Heart right ventricle (tissue), 16 donors: ENCODE data around the gene TMED10. TPM values are rescaled to one million over a fixed set of nuclear protein-coding genes. Genes with fewer than 3 reads are reported as not detected.

Experiments used
- ATAC-seq, 8 donors: fragments of 200-7000 bp; cut with Tn5 transposase; one replicate each; pipeline ENCODE4 v1.9.1; 2020; ENCODE audit warnings: mild to moderate bottlenecking in 8 of 8, moderate library complexity in 8 of 8, moderate number of reproducible peaks in 1 of 8
- DNase-seq, 2 donors: peaks; one replicate each; pipeline ENCODE4 v3.0.0-alpha.2; 2020
- H3K27ac ChIP-seq, 10 donors: fragments of 200-600 bp; sonication (generic) in 2 of 10; one replicate each; pipeline versions ENCODE4 v1.5.0 to v1.8.0; 2020 to 2022; ENCODE audit warnings: mild to moderate bottlenecking in 3 of 10
- H3K27me3 ChIP-seq, 7 donors: fragments of 200-600 bp; one replicate each; pipeline ENCODE4 v1.8.0; 2021 to 2022; ENCODE audit warnings: mild to moderate bottlenecking in 2 of 7
- H3K36me3 ChIP-seq, 9 donors: fragments of 200-600 bp; sonication (generic) in 1 of 9; one replicate each; pipeline versions ENCODE4 v1.5.0 to v1.8.0; 2020 to 2022; ENCODE audit warnings: mild to moderate bottlenecking in 2 of 9
- H3K4me1 ChIP-seq, 9 donors: fragments of 200-600 bp; sonication (generic) in 1 of 9; one replicate each; pipeline versions ENCODE4 v1.5.0 to v1.8.0; 2020 to 2022; ENCODE audit warnings: mild to moderate bottlenecking in 4 of 9
- H3K4me3 ChIP-seq, 10 donors: fragments of 200-600 bp; sonication (generic) in 2 of 10; one replicate each; pipeline versions ENCODE4 v1.5.0 to v1.8.0; 2020 to 2022; ENCODE audit warnings: mild to moderate bottlenecking in 7 of 10, moderate library complexity in 2 of 10
- H3K9me3 ChIP-seq, 11 donors: fragments of 200-600 bp in 10 of 11; sonication (generic) in 2 of 11; one replicate each; pipeline versions ENCODE4 v1.5.0 to v1.8.0; 2013 to 2022; ENCODE audit warnings: mild to moderate bottlenecking in 2 of 11, control low read depth in 1 of 11, moderate library complexity in 1 of 11
- CTCF ChIP-seq, 9 donors: fragments of 200-600 bp; sonication (generic) in 2 of 9; IDR thresholded peaks; one replicate each; pipeline versions ENCODE4 v1.5.0 to v1.8.0; 2021 to 2022; ENCODE audit warnings: antibody characterized with exemption in 9 of 9, mild to moderate bottlenecking in 5 of 9, moderate library complexity in 1 of 9
- WGBS, 2 donors: extraction: QIAGEN DNeasy Blood & Tissue Kit; methylation state at CpG; one replicate each; pipeline ENCODE4 v1.1.7; 2013; ENCODE audit warnings: inconsistent platforms in 1 of 2; 5-methylcytosine and 5-hydroxymethylcytosine counted together
- intact Hi-C, 10 donors: fragments of 100-400 bp; cut with DNase I; formaldehyde crosslinking; loops; one replicate each; pipeline versions ENCODE4 v1.11.1 to v1.14.2; 2022
- polyA plus RNA-seq, 2 donors: library from polyadenylated mRNA; stranded (reverse); fragments of 200-250 nt; gene quantifications; one replicate each; pipeline ENCODE4 v1.2.3, GENCODE V29; 2013
- total RNA-seq, 10 donors: library from RNA; stranded (reverse); fragmentation: NEBNext Ultra II Directional in 3 of 10; extraction: Animal tissue kit (Norgen Biotek cat#: 25700) in 3 of 10; gene quantifications; one replicate each; pipeline versions ENCODE4 v1.2.1 to v1.2.4, GENCODE V29; 2021 to 2023
- donor health status: Arrhythmogenic right ventricular cardiomyopathy.
- donor health status: ischemic (EF 13 %, LVEDD 7.1; RV severe dilation, severe dysfunction).
- donor health status: healthy with polysubstance abuse.
- donor health status: DM: no; HTN: yes; CAD: no.
- donor health status: DM: no; HTN: no; CAD: no.
- donor health status: ischemic (EF 25% LVEDD 6.9; RV normal size, moderate dysfunction).
- donor health status: ischemic (EF 25% LVEDD 5.7; RV mildly dilated, moderate dysfunction).
- donor health status: healthy.
- donor health status: DM: yes; HTN: yes; CAD: no.
- donor health status: Ischemic cardiomyopathy.
- donor health status: ischemic (EF 35%, LVEDD 5.7; RV mildly dilated, moderate dysfunction).
- donor health status: nonischemic (EF 11% LVEDD 7.7; RV severe dilation, severe dysfunction).
- donor health status: DM: yes; HTN: yes; CAD: no.
- donor health status: PGD.
- donor health status: ischemic (EF 29% LVEDD 5.4; RV normal size, mild dysfunction).
- donor health status: nonischemic (EF 23%, LVEDD 6.1; RV moderate dilation, normal function).

The TMED10 gene
- total and polyA plus RNA-seq, 12 donors, result 29.1 to 366 (median 275) TPM

GRCh38 chr14:75092698-75093097 is 83.7 kb downstream of the TMED10 start:
- DNase-seq (no peak), ATAC-seq (no peak)
- 82 to 85% methylated on average over 2 of the region's 2 CpGs for WGBS, 2 donors

GRCh38 chr14:75091251-75091650 is 85.2 kb downstream of the TMED10 start:
- H3K4me1 ChIP-seq, result no peaks in the 10 kb centered on the region
- WGBS, 2 donors, result 70 to 81% methylated on average over 8 of the region's 8 CpGs
- DNase-seq, result no peak
- ATAC-seq, result no peak
- H3K9me3 ChIP-seq, result no peaks in the 10 kb centered on the region
- H3K27me3 ChIP-seq, result no peaks in the 10 kb centered on the region
- no peak overlapping the region for H3K4me3 ChIP-seq
- no peak for TF ChIP-seq CTCF (IDR thresholded peaks at IDR 0.05)
- intact Hi-C loops, result loop anchor here in 1 of 10 donors (5.0 kb wide), 1 partner anchor 184 kb away; no protein-coding TSS in a partner anchor
- H3K36me3 ChIP-seq, result peaks cover 0 to 100% (median 64%) of the 10 kb centered on the region in 9 donors
- H3K27ac ChIP-seq, result no peak overlapping the region

More at GRCh38 chr14:75092698-75093097, 83.7 kb downstream of the TMED10 start:
- Histone ChIP-seq H3K9me3 (no peaks in the 10 kb centered on the region), H3K36me3 (peaks cover 0 to 100% (median 62%) of the 10 kb centered on the region in 9 donors), H3K4me1 (peaks cover 0 to 3% (median 0%) of the 10 kb centered on the region in 9 donors), H3K4me3 (no peak overlapping the region), H3K27me3 (no peaks in the 10 kb centered on the region), H3K27ac (no peak overlapping the region)
- TF ChIP-seq CTCF (IDR thresholded peaks at IDR 0.05), result no peak
- intact Hi-C loops, result loop anchor here in 1 of 10 donors (5.0 kb wide), 1 partner anchor 185 kb away; no protein-coding TSS in a partner anchor

DNA sequence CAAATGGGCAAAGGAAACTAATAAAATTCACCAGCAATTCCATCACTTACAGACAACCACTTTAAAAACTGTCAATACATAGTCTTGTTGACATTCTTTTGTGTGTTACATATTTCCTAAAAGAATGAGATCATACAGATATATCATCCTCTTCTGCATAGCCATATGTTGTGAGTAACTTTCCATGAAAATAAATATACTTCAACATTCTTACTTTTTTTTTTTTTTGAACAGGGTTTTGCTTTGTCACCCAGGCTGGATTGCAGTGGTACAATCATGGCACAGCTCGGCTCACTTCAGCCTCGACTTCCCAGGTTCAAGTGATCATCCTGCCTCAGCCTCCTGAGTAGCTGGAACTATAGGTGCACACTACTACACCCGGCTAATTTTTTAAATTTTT is 86.1 kb downstream of the TMED10 start:
- 94 to 96% methylated on average over 3 of the region's 3 CpGs for WGBS, 2 donors
- no peak overlapping the region for H3K4me3 ChIP-seq
- no peaks in the 10 kb centered on the region for H3K27me3 ChIP-seq
- peaks cover 0 to 100% (median 70%) of the 10 kb centered on the region in 9 donors for H3K36me3 ChIP-seq
- intact Hi-C loops, result loop anchor here in 1 of 10 donors (5.0 kb wide), 1 partner anchor 183 kb away; no protein-coding TSS in a partner anchor
- DNase-seq (no peak), ATAC-seq (no peak)
- no peak overlapping the region for H3K27ac ChIP-seq
- no peaks in the 10 kb centered on the region for H3K4me1 ChIP-seq
- H3K9me3 ChIP-seq, result no peaks in the 10 kb centered on the region
- TF ChIP-seq CTCF (IDR thresholded peaks at IDR 0.05), result no peak

DNA sequence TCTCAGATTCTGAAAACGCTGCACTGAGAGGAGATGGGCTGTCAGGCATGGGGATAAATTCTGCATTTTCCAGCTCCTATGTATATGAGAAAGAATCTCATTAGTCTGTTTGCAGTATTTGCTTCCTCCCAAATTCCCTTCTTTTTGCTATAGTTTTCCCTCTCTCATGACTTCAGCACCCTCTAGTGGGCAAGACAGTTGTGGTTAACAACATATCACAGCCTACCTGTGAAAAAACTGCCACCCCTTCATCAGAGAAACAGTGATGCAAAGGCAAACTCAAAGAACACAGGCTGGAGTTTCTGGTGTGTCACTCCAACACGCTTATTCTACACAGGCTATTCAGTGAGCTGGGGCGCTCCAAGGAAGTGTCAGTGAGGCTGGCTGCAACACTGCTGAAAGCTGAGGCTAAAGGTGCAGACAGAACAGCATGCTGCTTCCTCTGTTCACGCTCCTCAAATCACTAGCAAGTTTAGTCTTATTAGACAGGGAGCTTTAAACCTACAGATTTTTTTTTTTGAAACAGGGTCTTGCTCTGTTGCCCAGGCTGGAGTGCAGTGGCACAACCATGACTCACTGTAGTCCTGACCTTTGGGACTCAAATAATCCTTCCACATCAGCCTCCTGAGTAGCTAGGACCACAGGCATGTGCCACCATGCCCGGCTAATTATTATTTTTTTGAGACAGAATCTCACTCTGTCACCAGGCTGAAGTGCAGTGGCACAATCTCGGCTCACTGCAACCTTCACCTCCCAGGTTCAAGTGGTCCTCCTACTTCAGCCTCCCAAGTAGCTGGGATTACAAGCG is 87.6 kb downstream of the TMED10 start:
- WGBS, 2 donors, result 65 to 69% methylated on average over 7 of the region's 7 CpGs
- ATAC-seq (peak in 7 of 8 donors; percentile 42 to 79 (median 68)), DNase-seq (peak in 1 of 2 donors; percentile 61)
- Histone ChIP-seq H3K36me3 (peaks cover 0 to 100% (median 73%) of the 10 kb centered on the region in 9 donors), H3K4me1 (no peaks in the 10 kb centered on the region), H3K27me3 (no peaks in the 10 kb centered on the region), H3K27ac (no peak overlapping the region), H3K4me3 (no peak overlapping the region), H3K9me3 (no peaks in the 10 kb centered on the region)
- TF ChIP-seq CTCF (IDR thresholded peaks at IDR 0.05), result peak; percentile 64 to 87 (median 77)
- intact Hi-C loops, result loop anchor here (1.0 to 10.0 kb wide), 12 partner anchors 141 to 228 kb away; no protein-coding TSS in a partner anchor
